Measurements from ENCODE around the gene XAGE1A. TPM values are rescaled to one million over a fixed set of nuclear protein-coding genes. Genes with fewer than 3 reads are reported as not detected.
"Not testable (repeated sequence)": the region's sequence is repeated elsewhere in the genome, so short reads cannot be mapped to it uniquely, and the experiment has no call there.

The XAGE1A gene, protein sequence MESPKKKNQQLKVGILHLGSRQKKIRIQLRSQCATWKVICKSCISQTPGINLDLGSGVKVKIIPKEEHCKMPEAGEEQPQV
- total RNA-seq (not detected), polyA plus RNA-seq (not detected)
- long read RNA-seq, donor 1 = 0 reads
- long read RNA-seq, donor 2 = 0 reads
- long read RNA-seq, donor 3 = 0 reads
- long read RNA-seq, donor 4 = 0 reads
- long read RNA-seq, donor 5 = 0 reads
- long read RNA-seq, donor 6 = 0 reads
- long read RNA-seq, donor 7 = 0 reads
- long read RNA-seq, donor 8 = 0 reads
- long read RNA-seq, donor 9 = 0 reads
- long read RNA-seq, donor 10 = 0 reads

DNA sequence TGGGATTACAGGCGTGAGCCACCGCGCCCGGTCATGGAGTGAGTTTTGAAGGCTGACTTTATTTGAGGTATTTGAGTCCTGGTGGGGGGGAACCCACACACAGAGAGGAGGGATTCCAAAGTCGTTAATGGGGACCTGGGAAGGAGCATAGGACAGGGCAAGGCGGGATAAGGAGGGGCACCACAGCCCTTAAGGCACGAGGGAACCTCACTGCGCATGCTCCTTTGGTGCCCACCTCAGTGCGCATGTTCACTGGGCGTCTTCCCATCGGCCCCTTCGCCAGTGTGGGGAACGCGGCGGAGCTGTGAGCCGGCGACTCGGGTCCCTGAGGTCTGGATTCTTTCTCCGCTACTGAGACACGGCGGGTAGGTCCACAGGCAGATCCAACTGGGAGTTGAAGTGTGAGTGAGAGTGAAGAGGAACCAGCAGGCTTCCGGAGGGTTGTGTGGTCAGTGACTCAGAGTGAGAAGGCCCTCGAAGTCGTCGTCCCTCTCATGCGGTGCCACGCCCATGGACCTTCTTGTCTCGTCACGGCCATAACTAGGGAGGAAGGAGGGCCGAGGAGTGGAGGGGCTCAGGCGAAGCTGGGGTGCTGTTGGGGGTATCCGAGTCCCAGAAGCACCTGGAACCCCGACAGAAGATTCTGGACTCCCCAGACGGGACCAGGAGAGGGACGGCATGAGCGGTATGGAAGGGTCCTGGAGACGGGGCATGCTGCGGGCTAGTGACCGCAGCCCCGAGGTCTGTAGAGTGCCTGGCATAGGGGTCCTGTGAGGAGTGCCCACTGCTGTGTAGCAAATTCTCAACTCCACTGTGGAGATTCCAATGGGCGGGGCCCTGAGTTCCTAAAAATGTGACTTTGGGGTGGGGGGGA lies at the start of gene XAGE1A:
TSS of gene XAGE1A (plus strand) at position 264 of the 874 bp plus-strand sequence. CDS start 1,554 bp downstream, outside the sequence.
- intact Hi-C loops (cut with DNase I); H3K27ac ChIP-seq; H3K36me3 ChIP-seq (replicated peaks in 1 of 2); DNase-seq; H3K9me3 ChIP-seq (replicated peaks in 1 of 3); H3K4me1 ChIP-seq (replicated peaks in 1 of 2); H3K27me3 ChIP-seq; H3K4me3 ChIP-seq: not testable (repeated sequence)
- no CpG with 5 or more reads among the region's 41 CpGs for WGBS, 4 donors

DNA sequence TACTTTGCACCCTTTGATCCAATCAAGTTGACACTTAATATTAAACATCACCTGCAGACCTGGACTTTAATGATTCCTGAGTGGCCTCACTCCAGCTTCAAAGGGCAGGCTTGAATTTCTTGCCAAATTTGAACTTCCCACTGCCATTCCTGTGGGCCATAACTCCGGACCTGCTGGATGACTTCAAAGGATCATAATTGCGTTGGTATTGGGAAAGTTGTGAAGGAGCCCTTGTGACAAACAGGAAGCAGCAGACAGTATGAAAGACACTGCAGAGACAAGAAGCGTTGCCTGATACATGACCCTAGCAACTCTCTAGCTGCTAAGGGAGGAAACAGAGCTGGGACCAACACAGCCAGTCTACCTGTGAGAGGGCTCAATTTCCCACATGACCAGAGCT lies 43.6 kb upstream of the XAGE1A start:
- DNase-seq; H3K27ac ChIP-seq; intact Hi-C loops (cut with DNase I); H3K36me3 ChIP-seq (replicated peaks in 1 of 2); H3K4me1 ChIP-seq (replicated peaks in 1 of 2); H3K4me3 ChIP-seq; H3K9me3 ChIP-seq (replicated peaks in 1 of 3): not testable (repeated sequence)
- H3K27me3 ChIP-seq = peaks cover 12% of the 10 kb centered on the region
- 59 to 89% (median 73%) methylated on average over 3 of the region's 3 CpGs for WGBS, 4 donors

GRCh38 chrX:52471301-52471700 lies 24.3 kb upstream of the XAGE1A start:
- H3K4me1 ChIP-seq (replicated peaks in 1 of 2); H3K36me3 ChIP-seq (replicated peaks in 1 of 2); intact Hi-C loops (cut with DNase I); DNase-seq; H3K4me3 ChIP-seq; H3K27me3 ChIP-seq; H3K27ac ChIP-seq; H3K9me3 ChIP-seq (replicated peaks in 1 of 3): not testable (repeated sequence)
- WGBS, 4 donors = 29 to 86% (median 36%) methylated on average over 1 of the region's 1 CpG

DNA sequence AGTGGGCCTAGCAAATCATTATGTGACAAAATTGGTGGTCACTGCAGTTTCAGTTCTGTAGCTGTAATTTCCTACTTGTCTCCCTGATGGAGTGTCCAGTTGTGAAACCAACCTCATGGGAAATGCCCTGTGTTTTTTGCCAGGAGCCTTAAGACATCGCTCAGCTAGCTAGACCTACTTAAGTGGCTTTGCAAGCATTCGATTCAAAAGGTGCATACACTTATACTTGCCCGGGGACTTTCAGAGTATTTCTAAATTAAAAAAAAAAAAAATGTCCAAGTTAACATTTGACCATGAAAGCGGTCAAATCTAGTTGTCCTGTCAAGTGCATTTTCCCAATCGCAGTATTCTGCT lies 788 bp downstream of the XAGE1A start:
- H3K27me3 ChIP-seq; H3K27ac ChIP-seq; intact Hi-C loops (cut with DNase I); DNase-seq; H3K36me3 ChIP-seq (replicated peaks in 1 of 2); H3K4me1 ChIP-seq (replicated peaks in 1 of 2); H3K9me3 ChIP-seq (replicated peaks in 1 of 3); H3K4me3 ChIP-seq: not testable (repeated sequence)
- WGBS, 4 donors = no CpG with 5 or more reads among the region's 5 CpGs

DNA sequence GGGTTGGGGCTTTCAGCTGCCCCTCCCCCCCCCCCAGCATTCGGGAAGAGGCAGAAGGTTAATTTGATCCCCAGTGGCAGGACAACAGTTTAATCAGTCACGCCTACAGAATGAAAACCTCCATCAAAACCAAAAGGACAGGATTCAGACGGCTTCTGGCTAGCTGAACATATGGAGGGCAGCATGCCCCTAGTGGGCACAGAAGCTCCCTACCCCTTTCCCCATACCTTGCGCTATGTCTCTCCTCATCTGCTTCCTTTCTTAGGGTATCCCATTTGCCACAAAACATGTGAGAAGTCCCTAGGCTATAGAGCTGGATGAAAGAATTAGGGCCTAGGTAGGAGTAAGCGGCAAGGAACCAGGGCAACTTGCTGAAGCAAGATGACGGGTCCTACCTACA lies 5.8 kb downstream of the XAGE1A start:
- H3K27ac ChIP-seq; H3K4me3 ChIP-seq; H3K4me1 ChIP-seq (replicated peaks in 1 of 2); H3K36me3 ChIP-seq (replicated peaks in 1 of 2); DNase-seq; intact Hi-C loops (cut with DNase I); H3K9me3 ChIP-seq (replicated peaks in 1 of 3): not testable (repeated sequence)
- WGBS, 4 donors = no CpG with 5 or more reads among the region's 6 CpGs
- H3K27me3 ChIP-seq = peaks cover 14% of the 10 kb centered on the region

- Histone ChIP-seq H3K4me3 (no peak overlapping the region), H3K27ac (no peak overlapping the region), H3K27me3 (peaks cover 33% of the 10 kb centered on the region), H3K9me3 (replicated peaks in 1 of 3) (no peaks in the 10 kb centered on the region), H3K36me3 (replicated peaks in 1 of 2) (no peaks in the 10 kb centered on the region), H3K4me1 (replicated peaks in 1 of 2) (no peaks in the 10 kb centered on the region)
- intact Hi-C loops (cut with DNase I) = no loop called here
- TF ChIP-seq POLR2A (IDR thresholded peaks at IDR 0.05) (no peak), CTCF (IDR thresholded peaks at IDR 0.05) (no peak)
- 72 to 100% (median 80%) methylated on average over 1 to 4 of the region's 4 CpGs for WGBS, 4 donors
- DNase-seq = no peak
Measured at GRCh38 chrX:52504551-52504950, 8.9 kb downstream of the XAGE1A start.
